ENCODE results near the gene PIKFYVE.

PIKFYVE gene

GRCh38 chr2:208311954-208312353 lies 45.9 kb downstream of the PIKFYVE start:
- no peak for DNase-seq (ENCODE audit: low read depth in 1 of 2, low spot score in 1 of 2)
- Histone ChIP-seq H3K27ac (replicated peaks) (no peak overlapping the region), H3K27me3 (ENCODE audit: insufficient read depth, poor library complexity, severe bottlenecking) (no peaks in the 10 kb centered on the region), H3K4me3 (replicated peaks; ENCODE audit: insufficient read depth, low read length) (no peak overlapping the region)
- TF ChIP-seq SPI1 (IDR thresholded peaks at IDR 0.05; ENCODE audit: borderline replicate concordance, low read depth) (no peak), GABPA (IDR thresholded peaks at IDR 0.05; ENCODE audit: low read depth) (no peak), POLR2AphosphoS5 (IDR thresholded peaks at IDR 0.05; ENCODE audit: low read depth) (no peak)
- TF ChIP-seq, protein P1, sequence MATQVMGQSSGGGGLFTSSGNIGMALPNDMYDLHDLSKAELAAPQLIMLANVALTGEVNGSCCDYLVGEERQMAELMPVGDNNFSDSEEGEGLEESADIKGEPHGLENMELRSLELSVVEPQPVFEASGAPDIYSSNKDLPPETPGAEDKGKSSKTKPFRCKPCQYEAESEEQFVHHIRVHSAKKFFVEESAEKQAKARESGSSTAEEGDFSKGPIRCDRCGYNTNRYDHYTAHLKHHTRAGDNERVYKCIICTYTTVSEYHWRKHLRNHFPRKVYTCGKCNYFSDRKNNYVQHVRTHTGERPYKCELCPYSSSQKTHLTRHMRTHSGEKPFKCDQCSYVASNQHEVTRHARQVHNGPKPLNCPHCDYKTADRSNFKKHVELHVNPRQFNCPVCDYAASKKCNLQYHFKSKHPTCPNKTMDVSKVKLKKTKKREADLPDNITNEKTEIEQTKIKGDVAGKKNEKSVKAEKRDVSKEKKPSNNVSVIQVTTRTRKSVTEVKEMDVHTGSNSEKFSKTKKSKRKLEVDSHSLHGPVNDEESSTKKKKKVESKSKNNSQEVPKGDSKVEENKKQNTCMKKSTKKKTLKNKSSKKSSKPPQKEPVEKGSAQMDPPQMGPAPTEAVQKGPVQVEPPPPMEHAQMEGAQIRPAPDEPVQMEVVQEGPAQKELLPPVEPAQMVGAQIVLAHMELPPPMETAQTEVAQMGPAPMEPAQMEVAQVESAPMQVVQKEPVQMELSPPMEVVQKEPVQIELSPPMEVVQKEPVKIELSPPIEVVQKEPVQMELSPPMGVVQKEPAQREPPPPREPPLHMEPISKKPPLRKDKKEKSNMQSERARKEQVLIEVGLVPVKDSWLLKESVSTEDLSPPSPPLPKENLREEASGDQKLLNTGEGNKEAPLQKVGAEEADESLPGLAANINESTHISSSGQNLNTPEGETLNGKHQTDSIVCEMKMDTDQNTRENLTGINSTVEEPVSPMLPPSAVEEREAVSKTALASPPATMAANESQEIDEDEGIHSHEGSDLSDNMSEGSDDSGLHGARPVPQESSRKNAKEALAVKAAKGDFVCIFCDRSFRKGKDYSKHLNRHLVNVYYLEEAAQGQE (IDR thresholded peaks at IDR 0.05; ENCODE audit: insufficient replicate concordance, low read depth), result no peak
- TF ChIP-seq, protein P2, sequence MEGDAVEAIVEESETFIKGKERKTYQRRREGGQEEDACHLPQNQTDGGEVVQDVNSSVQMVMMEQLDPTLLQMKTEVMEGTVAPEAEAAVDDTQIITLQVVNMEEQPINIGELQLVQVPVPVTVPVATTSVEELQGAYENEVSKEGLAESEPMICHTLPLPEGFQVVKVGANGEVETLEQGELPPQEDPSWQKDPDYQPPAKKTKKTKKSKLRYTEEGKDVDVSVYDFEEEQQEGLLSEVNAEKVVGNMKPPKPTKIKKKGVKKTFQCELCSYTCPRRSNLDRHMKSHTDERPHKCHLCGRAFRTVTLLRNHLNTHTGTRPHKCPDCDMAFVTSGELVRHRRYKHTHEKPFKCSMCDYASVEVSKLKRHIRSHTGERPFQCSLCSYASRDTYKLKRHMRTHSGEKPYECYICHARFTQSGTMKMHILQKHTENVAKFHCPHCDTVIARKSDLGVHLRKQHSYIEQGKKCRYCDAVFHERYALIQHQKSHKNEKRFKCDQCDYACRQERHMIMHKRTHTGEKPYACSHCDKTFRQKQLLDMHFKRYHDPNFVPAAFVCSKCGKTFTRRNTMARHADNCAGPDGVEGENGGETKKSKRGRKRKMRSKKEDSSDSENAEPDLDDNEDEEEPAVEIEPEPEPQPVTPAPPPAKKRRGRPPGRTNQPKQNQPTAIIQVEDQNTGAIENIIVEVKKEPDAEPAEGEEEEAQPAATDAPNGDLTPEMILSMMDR (IDR thresholded peaks at IDR 0.05; ENCODE audit: insufficient read depth, low read length), result no peak

DNA sequence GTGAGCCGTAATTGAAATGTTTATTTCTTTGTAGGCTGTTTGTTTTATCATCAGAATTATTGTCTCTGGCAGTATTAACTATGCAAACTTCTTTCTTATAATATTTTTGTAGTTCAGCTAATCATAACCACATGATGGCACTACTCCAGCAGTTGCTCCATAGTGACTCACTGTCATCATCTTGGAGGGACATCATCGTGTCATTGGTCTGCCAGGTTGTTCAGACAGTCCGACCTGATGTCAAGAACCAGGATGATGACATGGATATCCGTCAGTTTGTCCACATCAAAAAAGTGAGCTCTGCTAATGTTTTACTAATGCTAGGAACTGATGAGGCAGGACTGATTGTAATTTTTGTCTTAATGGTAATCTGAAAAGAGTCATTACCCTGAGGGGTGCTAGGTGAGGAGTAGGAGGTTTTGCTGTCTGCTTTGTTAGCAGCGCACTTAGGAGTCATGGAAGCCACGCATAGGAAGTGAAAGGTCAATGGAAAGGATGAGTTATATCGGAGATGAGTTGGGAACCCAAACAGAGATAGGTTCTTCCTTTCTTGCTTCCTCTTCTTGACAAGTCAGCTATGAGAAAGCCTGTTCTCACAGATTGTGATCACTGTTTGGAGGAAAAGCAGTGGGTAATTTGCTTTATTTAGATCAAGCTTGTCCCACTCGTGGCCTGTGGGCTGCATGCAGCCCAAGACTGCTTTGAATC lies 49.2 kb downstream of the PIKFYVE start:
- no peak for DNase-seq (ENCODE audit: low read depth in 1 of 2, low spot score in 1 of 2)
- H3K27ac ChIP-seq (replicated peaks), result no peak overlapping the region
- TF ChIP-seq, protein P1 (IDR thresholded peaks at IDR 0.05; ENCODE audit: insufficient replicate concordance, low read depth), result no peak
- TF ChIP-seq SPI1 (IDR thresholded peaks at IDR 0.05; ENCODE audit: borderline replicate concordance, low read depth) (no peak), GABPA (IDR thresholded peaks at IDR 0.05; ENCODE audit: low read depth) (no peak), POLR2AphosphoS5 (IDR thresholded peaks at IDR 0.05; ENCODE audit: low read depth) (no peak)
- TF ChIP-seq, protein P2 (IDR thresholded peaks at IDR 0.05; ENCODE audit: insufficient read depth, low read length), result no peak
- H3K4me3 ChIP-seq (replicated peaks; ENCODE audit: insufficient read depth, low read length), result no peak overlapping the region
- H3K27me3 ChIP-seq (ENCODE audit: insufficient read depth, poor library complexity, severe bottlenecking), result no peaks in the 10 kb centered on the region

- Histone ChIP-seq H3K4me3 (replicated peaks; ENCODE audit: insufficient read depth, low read length) (no peak overlapping the region), H3K27me3 (ENCODE audit: insufficient read depth, poor library complexity, severe bottlenecking) (no peaks in the 10 kb centered on the region), H3K27ac (replicated peaks) (no peak overlapping the region)
- no peak for TF ChIP-seq SPI1 (IDR thresholded peaks at IDR 0.05; ENCODE audit: borderline replicate concordance, low read depth)
- TF ChIP-seq, protein P2 (IDR thresholded peaks at IDR 0.05; ENCODE audit: insufficient read depth, low read length), result no peak
- TF ChIP-seq POLR2AphosphoS5 (IDR thresholded peaks at IDR 0.05; ENCODE audit: low read depth), result no peak
- no peak for TF ChIP-seq GABPA (IDR thresholded peaks at IDR 0.05; ENCODE audit: low read depth)
- TF ChIP-seq, protein P1 (IDR thresholded peaks at IDR 0.05; ENCODE audit: insufficient replicate concordance, low read depth), result no peak
- no peak for DNase-seq (ENCODE audit: low read depth in 1 of 2, low spot score in 1 of 2)
Observed at GRCh38 chr2:208318127-208318526, 52.1 kb downstream of the PIKFYVE start.
